Activated naive CD8-positive, alpha-beta T cell (primary cell): ENCODE results near the gene GNG3.
A peak's percentile ranks its signal among the peaks of the same experiment; 100 is the strongest.
"Not testable (repeated sequence)": the region's sequence is repeated elsewhere in the genome, so short reads cannot be mapped to it uniquely, and the experiment has no call there.

Source experiments
- H3K27ac Mint-ChIP-seq: one replicate; pipeline ENCODE4 v1.8.0; 2021; ENCODE audit warnings: mixed read lengths
- H3K27me3 Mint-ChIP-seq: one replicate; pipeline ENCODE4 v1.8.0; 2021; ENCODE audit warnings: mixed read lengths
- H3K36me3 Mint-ChIP-seq: one replicate; pipeline ENCODE4 v1.8.0; 2021; ENCODE audit warnings: mixed read lengths
- H3K4me1 Mint-ChIP-seq: one replicate; pipeline ENCODE4 v1.8.0; 2021; ENCODE audit warnings: low read depth, mixed read lengths
- H3K4me3 Mint-ChIP-seq: one replicate; pipeline ENCODE4 v1.8.0; 2021; ENCODE audit warnings: mild to moderate bottlenecking, mixed read lengths
- H3K9me3 Mint-ChIP-seq: one replicate; pipeline ENCODE4 v1.8.0; 2021; ENCODE audit warnings: low read depth, mixed read lengths

GNG3 gene

GRCh38 chr11:62677714-62678113 lies 29.8 kb upstream of the GNG3 start:
- Mint-ChIP-seq H3K4me1 (peaks cover 46% of the 10 kb centered on the region), H3K27me3 (no peaks in the 10 kb centered on the region), H3K4me3 (peak overlapping the region; percentile 91), H3K27ac (peak overlapping the region; percentile 93), H3K9me3 (no peaks in the 10 kb centered on the region), H3K36me3 (no peaks in the 10 kb centered on the region)

DNA sequence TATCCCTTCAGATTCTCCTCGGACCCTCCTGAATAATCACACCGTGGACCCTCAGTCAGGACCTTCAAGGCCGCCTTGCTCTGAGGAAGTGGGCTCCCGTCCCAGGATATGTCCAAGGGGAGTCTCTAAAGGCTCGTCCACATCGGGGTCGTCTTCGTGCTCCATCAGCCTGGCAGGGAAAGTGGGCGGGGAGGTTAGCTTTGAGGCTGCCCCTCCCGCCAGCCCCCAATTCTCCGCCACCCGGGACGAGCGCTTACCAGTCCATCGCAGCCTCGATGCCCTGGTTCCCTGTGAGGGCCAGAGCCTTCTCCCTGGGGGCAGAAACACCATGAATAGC lies 29.1 kb upstream of the GNG3 start:
- no peaks in the 10 kb centered on the region for H3K27me3 Mint-ChIP-seq
- peak overlapping the region; percentile 91 for H3K4me3 Mint-ChIP-seq
- H3K4me1 Mint-ChIP-seq: peaks cover 40% of the 10 kb centered on the region
- peak overlapping the region; percentile 93 for H3K27ac Mint-ChIP-seq
- H3K36me3 Mint-ChIP-seq: no peaks in the 10 kb centered on the region
- no peaks in the 10 kb centered on the region for H3K9me3 Mint-ChIP-seq

DNA sequence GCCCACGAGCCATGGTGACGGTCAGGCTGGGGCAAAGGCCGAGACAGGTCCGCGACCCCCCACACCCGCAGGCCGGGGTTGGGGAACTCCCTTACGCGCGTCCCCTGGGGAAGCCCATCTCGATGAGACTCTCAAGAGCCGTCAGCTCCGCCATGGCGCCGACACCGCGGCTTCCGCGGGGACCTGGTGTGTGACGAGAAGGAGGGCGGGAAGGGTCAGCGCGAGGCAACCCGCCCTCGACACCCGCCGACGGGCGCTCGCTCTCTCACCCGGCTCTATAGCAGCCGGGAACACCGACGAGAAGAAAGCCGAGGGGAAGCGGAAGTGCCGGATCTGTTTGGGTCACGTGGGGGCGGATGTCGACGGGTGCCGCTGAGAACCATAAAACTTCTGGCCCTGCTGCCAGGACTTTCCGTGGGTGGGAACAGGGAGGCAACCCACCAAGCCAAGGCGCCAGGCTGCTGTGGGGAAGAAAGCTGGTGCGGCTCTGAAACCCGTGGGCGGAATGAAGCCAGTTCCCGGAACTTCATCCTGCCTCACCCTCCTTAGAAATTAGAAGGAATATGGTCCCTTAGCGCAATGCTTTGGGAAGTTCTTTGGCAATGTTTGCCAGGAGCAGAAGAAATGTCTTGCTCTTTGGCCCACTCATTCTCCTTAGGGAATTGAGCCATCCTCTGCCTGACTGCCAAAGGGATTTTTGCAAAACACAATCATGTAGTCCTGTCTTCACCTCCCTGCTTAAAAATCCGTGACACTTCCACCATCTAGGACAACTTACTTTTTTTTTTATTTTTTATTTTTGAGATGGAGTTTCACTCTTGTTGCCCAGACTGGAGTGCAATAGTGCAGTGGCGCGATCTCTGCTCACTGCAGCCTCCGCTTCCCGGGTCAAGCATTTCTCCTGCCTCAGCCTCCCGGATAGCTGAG lies 28.4 kb upstream of the GNG3 start, which contains the start of gene UBXN1:
Gene UBXN1 (minus strand): TSS at position 304 of the 927 bp plus-strand sequence. CDS start 150 bp downstream, at position 154.
- no peaks in the 10 kb centered on the region for H3K9me3 Mint-ChIP-seq
- no peaks in the 10 kb centered on the region for H3K36me3 Mint-ChIP-seq
- H3K27ac Mint-ChIP-seq: peak within 1 kb of the TSS; percentile 93
- peaks cover 39% of the 10 kb centered on the region for H3K4me1 Mint-ChIP-seq
- H3K27me3 Mint-ChIP-seq: no peaks in the 10 kb centered on the region
- peak within 1 kb of the TSS; percentile 91 for H3K4me3 Mint-ChIP-seq

DNA sequence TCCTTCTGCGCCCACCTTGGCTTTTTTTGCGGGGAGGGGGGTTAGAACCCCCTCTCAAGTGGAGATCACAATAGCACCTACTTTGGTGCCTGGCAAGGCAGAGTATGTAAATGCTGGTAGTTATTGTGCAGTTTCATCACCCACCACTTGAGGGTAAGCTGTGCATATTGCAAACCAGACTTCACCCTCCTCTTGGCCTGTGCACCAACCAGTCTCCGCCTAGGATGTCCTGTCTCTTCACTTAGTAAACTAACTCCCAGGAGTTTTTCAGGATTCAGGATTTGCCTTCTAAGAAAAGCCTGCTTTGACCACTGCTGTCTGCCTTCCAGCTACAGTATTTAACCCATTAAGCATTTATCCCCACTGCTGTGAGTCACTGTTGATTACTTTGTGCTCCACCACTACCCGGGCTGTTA lies 26.6 kb upstream of the GNG3 start:
- H3K4me3 Mint-ChIP-seq: peak overlapping the region; percentile 51
- H3K27me3 Mint-ChIP-seq: no peaks in the 10 kb centered on the region
- no peaks in the 10 kb centered on the region for H3K36me3 Mint-ChIP-seq
- H3K9me3 Mint-ChIP-seq: no peaks in the 10 kb centered on the region
- H3K27ac Mint-ChIP-seq: peak overlapping the region; percentile 66
- peaks cover 33% of the 10 kb centered on the region for H3K4me1 Mint-ChIP-seq

GRCh38 chr11:62682518-62682917 lies 25.0 kb upstream of the GNG3 start:
- peaks cover 20% of the 10 kb centered on the region for H3K4me1 Mint-ChIP-seq
- no peaks in the 10 kb centered on the region for H3K36me3 Mint-ChIP-seq
- no peak overlapping the region for H3K27ac Mint-ChIP-seq
- H3K27me3 Mint-ChIP-seq: peaks cover 2% of the 10 kb centered on the region
- H3K9me3 Mint-ChIP-seq: no peaks in the 10 kb centered on the region
- H3K4me3 Mint-ChIP-seq: no peak overlapping the region

GRCh38 chr11:62687508-62688396 lies 19.7 kb upstream of the GNG3 start:
- H3K4me3 Mint-ChIP-seq: no peak overlapping the region
- no peak overlapping the region for H3K27ac Mint-ChIP-seq
- H3K4me1 Mint-ChIP-seq: no peaks in the 10 kb centered on the region
- peaks cover 2% of the 10 kb centered on the region for H3K27me3 Mint-ChIP-seq
- H3K9me3 Mint-ChIP-seq: no peaks in the 10 kb centered on the region
- H3K36me3 Mint-ChIP-seq: peaks cover 2% of the 10 kb centered on the region

DNA sequence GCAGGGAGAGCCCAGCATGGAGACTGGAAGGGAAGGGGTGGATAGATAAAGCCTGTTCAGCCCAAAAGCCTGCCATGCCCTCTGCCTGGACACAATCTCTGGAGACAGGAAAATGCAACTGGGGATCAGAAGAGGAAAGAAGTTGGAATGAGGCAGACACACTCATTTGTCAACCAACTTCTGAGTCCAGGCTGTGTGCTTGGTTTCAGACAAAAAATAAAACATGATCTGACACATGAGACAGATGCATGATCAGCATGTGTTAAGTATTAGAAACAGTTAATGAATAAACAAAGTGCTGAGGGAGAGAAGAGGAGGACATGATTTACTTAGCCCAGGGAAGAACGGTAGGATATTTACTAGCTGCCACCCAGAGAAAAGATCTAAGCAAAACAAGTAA lies 19.0 kb upstream of the GNG3 start:
- Mint-ChIP-seq H3K4me3 (no peak overlapping the region), H3K4me1 (no peaks in the 10 kb centered on the region), H3K36me3 (peaks cover 2% of the 10 kb centered on the region), H3K27me3 (peaks cover 2% of the 10 kb centered on the region), H3K9me3 (no peaks in the 10 kb centered on the region), H3K27ac (no peak overlapping the region)

DNA sequence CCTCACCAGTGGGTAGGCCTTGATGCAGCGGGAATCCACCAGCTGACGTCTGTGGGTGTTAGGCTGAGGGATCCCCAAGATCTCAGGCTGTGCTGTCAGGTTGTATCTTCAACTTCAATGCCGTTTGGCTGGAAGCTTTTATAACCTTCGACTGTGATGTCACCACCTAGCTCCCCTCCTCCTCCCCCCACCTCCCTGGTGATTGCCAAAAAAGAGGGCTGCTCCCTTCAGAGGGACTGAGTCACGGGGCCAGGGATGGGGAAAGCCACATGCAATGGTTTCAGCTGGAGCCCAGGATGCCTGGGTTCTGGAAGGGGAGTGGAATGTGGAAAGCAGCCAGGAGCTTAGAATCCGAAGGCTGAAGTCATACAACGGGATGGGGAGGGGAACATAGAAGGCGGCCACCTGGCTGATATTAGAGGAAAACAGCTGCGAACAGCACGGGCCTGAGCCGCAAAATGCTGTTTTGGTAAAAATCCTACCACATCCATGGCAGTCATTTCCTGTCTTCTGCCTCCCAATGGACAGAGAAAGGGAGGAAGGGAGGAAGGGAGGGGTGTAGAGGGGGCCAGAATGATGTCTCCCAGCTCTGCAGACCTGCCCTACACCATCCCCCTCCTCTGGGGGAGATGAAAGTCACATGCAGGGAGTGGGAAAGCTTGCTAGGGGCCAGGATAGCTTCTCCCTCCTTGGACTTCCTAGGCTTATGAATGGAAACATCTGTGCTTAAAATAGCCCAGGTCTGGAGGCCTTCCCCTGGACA lies 17.9 kb upstream of the GNG3 start, which contains the start of gene LRRN4CL:
Gene LRRN4CL (minus strand): TSS at position 110 of the 763 bp plus-strand sequence. CDS start 1,022 bp downstream, outside the sequence.
- H3K4me3 Mint-ChIP-seq: no peak within 1 kb of the TSS
- no peaks in the 10 kb centered on the region for H3K9me3 Mint-ChIP-seq
- H3K36me3 Mint-ChIP-seq: peaks cover 2% of the 10 kb centered on the region
- H3K4me1 Mint-ChIP-seq: peaks cover under 1% of the 10 kb centered on the region
- H3K27ac Mint-ChIP-seq: no peak within 1 kb of the TSS
- H3K27me3 Mint-ChIP-seq: peaks cover 2% of the 10 kb centered on the region

DNA sequence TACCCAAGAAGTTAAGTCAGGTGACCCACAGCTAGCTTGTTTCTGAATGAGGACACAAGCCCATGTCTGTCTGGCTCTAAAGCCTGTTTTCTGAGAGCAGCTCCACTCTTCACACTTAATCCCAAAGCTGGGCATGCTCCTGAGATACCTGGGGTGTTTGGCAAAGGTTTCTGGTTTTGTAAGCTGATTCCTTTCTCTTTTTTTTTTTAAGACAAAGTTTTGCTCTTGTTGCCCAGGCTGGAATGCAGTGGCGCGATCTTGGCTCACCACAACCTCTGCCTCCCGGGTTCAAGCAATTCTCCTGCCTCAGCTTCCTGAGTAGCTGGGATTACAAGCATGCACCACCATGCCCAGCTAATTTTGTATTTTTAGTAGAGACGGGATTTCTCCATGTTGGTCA lies 13.9 kb upstream of the GNG3 start:
- H3K4me1 Mint-ChIP-seq, H3K4me3 Mint-ChIP-seq, H3K27ac Mint-ChIP-seq, H3K36me3 Mint-ChIP-seq, H3K9me3 Mint-ChIP-seq, H3K27me3 Mint-ChIP-seq: not testable (repeated sequence)

- Mint-ChIP-seq H3K4me1 (peaks cover 3% of the 10 kb centered on the region), H3K27ac (no peak overlapping the region), H3K36me3 (peaks cover 2% of the 10 kb centered on the region), H3K9me3 (no peaks in the 10 kb centered on the region), H3K27me3 (no peaks in the 10 kb centered on the region), H3K4me3 (no peak overlapping the region)
Observed at GRCh38 chr11:62694455-62695167, 12.9 kb upstream of the GNG3 start.

DNA sequence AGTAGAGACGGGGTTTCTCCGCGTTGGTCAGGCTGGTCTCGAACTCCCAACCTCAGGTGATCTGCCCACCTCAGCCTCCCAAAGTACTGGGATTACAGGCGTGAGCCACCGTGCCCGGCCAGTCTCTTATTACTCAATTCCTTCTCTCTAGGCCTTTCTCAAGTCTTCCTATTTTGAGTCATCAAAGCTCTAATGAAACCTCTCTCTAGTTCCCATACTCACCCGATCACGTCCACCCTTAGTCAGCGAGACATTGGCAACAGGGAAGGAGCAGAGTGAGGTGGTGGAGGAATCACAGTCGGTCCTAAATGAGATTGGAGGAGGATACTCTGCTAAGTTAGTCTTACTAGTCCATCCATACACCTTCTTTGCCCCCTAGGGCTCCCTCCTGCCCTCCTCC lies 5.2 kb upstream of the GNG3 start:
- no peak overlapping the region for H3K27ac Mint-ChIP-seq
- H3K36me3 Mint-ChIP-seq: peaks cover 7% of the 10 kb centered on the region
- no peaks in the 10 kb centered on the region for H3K9me3 Mint-ChIP-seq
- H3K4me3 Mint-ChIP-seq: no peak overlapping the region
- H3K4me1 Mint-ChIP-seq: peaks cover 17% of the 10 kb centered on the region
- H3K27me3 Mint-ChIP-seq: no peaks in the 10 kb centered on the region

GRCh38 chr11:62703921-62704320 lies 3.6 kb upstream of the GNG3 start:
- not testable (repeated sequence) for H3K4me3 Mint-ChIP-seq, H3K27me3 Mint-ChIP-seq, H3K27ac Mint-ChIP-seq, H3K36me3 Mint-ChIP-seq, H3K9me3 Mint-ChIP-seq
- H3K4me1 Mint-ChIP-seq: peaks cover 30% of the 10 kb centered on the region

- Mint-ChIP-seq H3K27ac (peak overlapping the region; percentile 70), H3K9me3 (no peaks in the 10 kb centered on the region)
Observed at GRCh38 chr11:62705413-62705812, 2.1 kb upstream of the GNG3 start.

More at GRCh38 chr11:62705413-62705812, 2.1 kb upstream of the GNG3 start:
- H3K4me3 Mint-ChIP-seq: peak overlapping the region; percentile 87
- H3K27me3 Mint-ChIP-seq: no peaks in the 10 kb centered on the region
- peaks cover 39% of the 10 kb centered on the region for H3K4me1 Mint-ChIP-seq
- H3K36me3 Mint-ChIP-seq: peaks cover 7% of the 10 kb centered on the region
